H1 (cell line): ENCODE measurements around the gene PODN. TPM values are rescaled to one million over a fixed set of nuclear protein-coding genes. Genes with fewer than 3 reads are reported as not detected.

ENCODE experiments used
- CHD2 ChIP-seq: IDR thresholded peaks from 2 replicates; pipeline ENCODE4 v1.6.1; 2012; ENCODE audit warnings: low read length, improper control_type of control experiment
- KDM4A ChIP-seq: IDR thresholded peaks from one replicate; pipeline ENCODE4 v1.7.1; 2012; ENCODE audit warnings: low read depth, mild to moderate bottlenecking, moderate library complexity, low read length, inconsistent platforms; ENCODE audit not compliant: severe bottlenecking
- polyA plus RNA-seq, 7 experiments: library from polyadenylated mRNA; depleted of rRNA in 3 of 7; stranded (reverse) in 5 of 7; unstranded in 2 of 7; fragments of >200 nt in 5 of 7; fragments of 200-250 nt in 2 of 7; gene quantifications; 1 replicate in 5 of 7; 2 replicates in 1 of 7; 4 replicates in 1 of 7; pipeline versions ENCODE4 v1.2.1 to v1.2.3, GENCODE V29; 2011 to 2013; ENCODE audit warnings: missing spikeins in 2 of 7, mixed read lengths in 2 of 7
- total RNA-seq: library from RNA; stranded (reverse); fragmentation: NEBNext Ultra II Directional; extraction: Animal tissue kit (Norgen Biotek cat#: 25700); gene quantifications from 2 replicates; pipeline ENCODE4 v1.2.1, GENCODE V29; 2021

PODN gene
- total and polyA plus RNA-seq, 2 of the 8 experiments (the other 6 are each of a cell fraction or from before 2014, with no cell fraction given) = 0.11 to 0.17 TPM

GRCh38 chr1:53066488-53066887 lies 4.5 kb downstream of the PODN start (continued):
- TF ChIP-seq CHD2 (no peak), KDM4A (no peak)
